Dedifferentiated amniotic fluid mesenchymal stem cell (primary cell): ENCODE data around the gene SUN2.

Experiments
- DNase-seq: peaks from one replicate; pipeline ENCODE4 v3.0.0-alpha.2; 2016; ENCODE audit errors: extremely low spot score

Gene SUN2

GRCh38 chr22:38753948-38754750 lies 1.6 kb downstream of the SUN2 start:
- DNase-seq = no peak

DNA sequence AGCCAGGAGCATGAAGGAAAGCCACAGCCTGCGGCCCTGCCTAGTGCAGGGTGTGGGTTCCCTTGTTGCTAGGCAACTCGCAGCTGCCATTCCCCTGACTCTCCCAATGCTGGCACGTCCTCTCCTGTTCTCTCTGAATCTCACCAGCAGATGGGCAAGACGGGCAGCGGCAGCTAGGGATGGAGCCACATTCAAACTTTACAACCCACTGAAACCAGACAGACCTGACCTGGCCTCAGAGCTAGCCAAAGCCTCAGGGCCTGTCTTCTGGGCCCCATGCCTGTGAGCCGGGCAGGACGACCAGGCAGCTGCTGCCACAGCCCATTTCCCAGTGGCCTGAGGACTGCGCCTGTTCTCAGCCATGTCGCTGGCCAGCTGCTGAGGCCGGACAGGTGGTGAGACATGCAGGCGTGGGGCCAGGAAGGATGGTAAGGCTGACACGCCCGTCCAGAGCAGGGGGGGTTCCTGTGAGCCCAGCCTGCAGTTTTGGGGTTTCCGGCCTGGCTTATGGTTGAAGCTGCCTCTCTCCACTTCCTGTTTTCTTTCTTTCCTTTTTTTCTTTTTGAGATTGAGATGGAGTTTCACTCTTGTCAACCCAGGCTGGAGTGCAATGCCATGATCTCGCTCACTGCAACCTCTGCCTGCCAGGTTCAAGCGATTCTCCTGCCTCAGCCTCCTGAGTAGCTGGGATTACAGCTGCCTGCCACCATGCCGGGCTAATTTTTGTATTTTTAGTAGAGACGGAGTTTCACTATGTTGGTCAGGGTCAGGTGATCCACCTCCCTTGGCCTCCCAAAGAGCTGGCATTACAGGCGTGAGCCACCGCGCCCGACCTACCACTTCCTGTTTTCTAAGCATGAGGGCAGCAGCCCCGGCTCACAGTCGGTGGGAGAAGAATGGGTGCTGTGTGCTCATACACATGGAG lies 4.1 kb downstream of the SUN2 start:
- DNase-seq = no peak

- DNase-seq = no peak
Measured at GRCh38 chr22:38751066-38751421, 4.8 kb downstream of the SUN2 start.

DNA sequence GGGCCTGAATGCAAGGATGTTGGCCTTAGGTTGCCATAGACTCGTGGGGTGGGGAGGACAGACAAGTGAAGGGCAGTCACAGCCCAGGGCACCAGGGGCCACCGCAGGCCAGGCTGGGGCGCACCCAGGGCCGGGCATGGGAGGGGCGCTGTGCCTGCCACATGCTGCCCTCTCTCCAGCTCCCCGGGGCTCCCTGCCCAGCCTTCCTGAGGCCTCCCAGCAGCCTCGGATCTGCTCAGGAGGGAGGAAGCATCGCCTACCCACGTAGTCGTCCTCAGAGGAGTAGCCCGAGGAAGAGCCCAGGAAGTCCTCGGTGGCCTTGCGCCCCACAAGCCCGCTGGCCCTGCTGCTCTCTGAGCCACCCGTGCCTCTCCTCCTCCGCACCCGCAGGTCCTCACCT lies 5.2 kb downstream of the SUN2 start:
- DNase-seq = no peak

DNA sequence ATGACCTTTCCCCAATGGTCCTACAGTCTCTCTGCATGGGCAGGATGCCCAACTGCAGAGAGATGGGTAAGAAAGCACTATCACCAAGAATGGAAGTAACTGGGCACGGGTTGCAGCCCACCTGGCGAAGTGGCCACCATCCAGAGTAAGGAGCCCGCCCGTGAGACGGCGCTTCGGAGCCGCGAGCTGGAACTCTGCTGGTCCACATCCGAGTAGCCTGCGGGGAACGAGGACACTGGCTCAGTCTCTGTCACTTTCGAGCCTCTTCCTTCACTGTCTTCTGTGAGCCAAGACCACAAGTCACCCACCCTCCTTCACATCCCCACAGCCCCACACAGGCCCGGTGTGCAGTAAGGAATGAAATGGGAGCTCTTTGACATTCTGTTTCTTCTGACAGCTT lies 5.7 kb downstream of the SUN2 start:
- no peak for DNase-seq

DNA sequence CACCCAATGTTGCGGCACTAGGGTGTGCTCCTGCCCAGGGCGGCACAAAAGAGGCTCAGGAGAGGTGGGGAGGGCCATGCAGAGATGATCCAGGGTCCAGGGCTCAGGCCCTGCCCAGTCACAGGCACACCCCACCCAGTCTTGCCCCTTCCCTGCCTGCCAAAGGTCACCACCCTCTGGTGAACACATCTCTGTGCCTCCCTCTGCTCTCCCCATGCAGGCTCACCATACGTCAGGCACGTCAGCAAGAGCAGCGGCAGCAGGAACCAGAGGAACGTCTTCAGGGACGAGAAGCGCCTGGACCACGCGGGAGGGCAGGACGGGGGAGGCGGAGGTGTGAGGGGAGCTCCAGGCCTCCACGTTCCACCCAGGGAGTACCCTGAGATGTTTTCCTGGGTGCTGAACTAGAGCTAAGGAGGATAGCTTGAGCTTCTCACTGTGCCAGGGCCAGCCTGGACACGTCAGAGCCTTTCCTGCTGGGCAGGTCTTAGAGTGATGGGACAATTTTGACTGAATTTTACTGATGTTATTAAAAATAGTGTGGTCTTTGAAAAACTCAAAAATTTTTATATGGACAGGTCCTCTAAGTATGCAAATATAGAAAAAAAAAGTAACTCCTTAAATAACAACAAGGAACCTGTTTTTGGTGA lies 7.2 kb downstream of the SUN2 start:
- DNase-seq = no peak

DNA sequence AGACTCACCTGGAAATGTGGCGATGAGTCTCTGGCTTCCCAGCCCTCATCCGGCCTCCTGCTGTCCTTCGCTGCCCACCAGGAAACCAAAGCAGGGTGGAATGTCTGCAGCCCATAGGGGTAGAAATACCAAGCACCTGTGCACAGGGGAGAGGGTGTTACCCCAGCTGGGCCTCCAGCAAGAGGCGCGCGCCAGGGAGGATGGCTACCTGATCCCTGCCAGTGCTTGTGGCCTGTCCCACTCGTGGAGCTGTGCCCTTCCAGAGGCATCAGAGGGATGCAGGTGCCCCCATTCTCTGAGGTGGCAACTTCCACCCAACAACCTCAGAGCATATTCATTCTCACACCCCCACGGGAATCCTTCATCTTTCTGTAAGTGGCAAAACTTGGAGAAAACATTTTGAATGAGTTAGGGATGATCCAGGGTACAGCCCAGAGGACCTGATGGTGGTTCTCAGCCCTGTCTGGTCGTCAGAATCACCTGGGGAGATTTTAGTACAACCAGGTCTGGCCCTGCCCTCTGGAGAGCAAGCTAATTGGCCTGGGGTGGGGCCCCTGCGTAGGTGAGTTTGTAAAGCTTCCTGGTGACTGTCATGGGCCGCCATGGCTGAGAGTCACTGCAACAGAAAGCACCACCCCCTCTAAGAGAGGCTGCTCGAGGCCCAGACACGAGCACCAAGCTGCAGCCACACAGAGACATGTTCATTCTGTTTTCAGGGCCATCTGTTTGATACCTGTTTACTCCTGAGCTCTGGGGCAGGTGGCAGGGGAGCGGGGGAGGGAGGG lies 9.9 kb downstream of the SUN2 start:
- DNase-seq = no peak

DNA sequence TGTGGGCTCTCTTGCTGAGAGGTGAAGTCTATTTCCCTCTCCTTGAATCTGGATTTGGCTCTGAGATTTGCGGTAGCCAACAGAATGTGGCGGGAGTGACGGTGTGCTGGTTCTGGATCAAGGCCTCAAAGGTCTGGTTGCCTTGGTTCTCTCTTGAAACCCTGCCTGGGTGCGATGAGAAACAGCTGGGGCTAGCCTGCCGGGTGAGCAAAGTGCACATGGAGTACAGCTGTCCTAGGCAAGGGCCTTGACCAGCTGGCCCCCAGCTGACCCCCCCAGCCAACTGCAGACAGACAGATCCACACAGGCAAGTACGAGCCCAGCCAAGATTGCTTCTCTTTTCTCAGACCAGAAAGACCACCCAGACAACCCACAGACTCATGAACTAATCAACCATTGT lies 10.8 kb downstream of the SUN2 start:
- DNase-seq = no peak

GRCh38 chr22:38742176-38742942 lies 13.4 kb downstream of the SUN2 start:
- DNase-seq = no peak

GRCh38 chr22:38741576-38741975 lies 14.2 kb downstream of the SUN2 start:
- no peak for DNase-seq

- no peak for DNase-seq
Measured at GRCh38 chr22:38741166-38741565, 14.6 kb downstream of the SUN2 start.

- DNase-seq = no peak
Measured at GRCh38 chr22:38740754-38741153, 15.0 kb downstream of the SUN2 start.

- no peak for DNase-seq
Measured at GRCh38 chr22:38740116-38740723, 15.6 kb downstream of the SUN2 start.

DNA sequence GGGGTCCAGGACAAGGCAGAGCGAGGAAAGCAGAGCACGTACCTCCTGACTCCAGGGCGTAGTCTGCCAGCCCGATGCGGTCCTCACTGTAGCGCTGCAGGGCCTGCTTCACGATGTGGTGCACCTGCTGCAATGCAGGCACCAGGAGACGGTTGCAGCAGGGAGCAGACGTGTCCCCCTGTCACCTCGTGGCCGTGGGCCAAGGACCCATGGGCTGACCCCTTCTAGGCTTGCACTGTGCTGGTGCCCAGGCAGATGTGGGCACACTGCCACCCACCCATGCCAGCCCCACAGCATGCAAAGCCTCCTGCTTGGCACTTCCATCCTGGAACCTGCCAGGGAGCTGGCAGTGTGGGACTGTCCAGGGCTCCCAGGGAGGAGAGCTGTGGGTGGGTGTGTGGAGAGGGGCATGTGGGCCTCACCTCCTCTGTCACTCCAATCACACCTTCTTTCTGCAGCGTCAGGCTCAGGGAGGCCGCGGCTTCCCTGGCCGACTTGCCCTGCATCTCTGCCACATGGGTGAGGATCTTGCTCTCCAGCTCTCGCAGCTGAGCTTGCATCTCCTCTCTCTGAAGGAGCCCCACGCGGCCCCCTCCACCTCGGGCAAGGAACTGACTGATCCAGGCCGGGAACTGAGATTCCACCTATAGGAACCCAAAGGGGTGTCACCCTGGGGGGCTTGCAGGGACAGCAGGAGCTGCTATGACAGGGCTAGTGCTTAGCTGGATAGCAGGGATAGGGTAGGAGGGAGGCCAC lies 16.3 kb downstream of the SUN2 start:
- DNase-seq = no peak

DNA sequence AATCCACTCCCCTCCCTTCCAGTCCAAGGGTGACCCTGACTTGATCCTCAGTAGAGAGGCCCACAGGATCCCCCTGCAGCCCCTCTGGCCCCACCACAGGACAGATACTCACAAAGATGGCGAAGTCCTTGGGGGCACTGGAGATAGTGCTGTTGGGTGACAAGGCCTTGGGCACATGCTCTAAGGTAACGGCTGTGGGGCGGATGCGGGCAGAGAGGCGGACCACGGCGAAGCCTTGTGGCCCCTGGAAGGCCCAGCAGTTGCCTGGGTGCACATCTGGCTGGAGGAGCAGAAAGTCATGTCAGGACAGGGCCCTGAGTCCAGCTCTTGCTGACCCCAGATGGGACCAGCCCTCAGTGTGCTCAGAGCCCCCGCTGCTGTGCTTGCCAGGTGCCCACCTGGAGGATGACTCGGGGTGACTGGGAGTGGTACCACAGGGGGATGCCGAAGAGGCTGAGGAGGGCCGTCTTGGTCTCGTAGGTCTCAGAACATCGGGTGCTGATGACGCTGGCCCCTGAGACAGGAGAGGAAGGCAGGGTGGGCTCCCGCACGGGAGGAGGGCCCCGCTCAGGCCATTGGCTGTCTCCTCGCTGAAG lies 17.2 kb downstream of the SUN2 start:
- no peak for DNase-seq

GRCh38 chr22:38737302-38738060 lies 18.3 kb downstream of the SUN2 start:
- DNase-seq = no peak

DNA sequence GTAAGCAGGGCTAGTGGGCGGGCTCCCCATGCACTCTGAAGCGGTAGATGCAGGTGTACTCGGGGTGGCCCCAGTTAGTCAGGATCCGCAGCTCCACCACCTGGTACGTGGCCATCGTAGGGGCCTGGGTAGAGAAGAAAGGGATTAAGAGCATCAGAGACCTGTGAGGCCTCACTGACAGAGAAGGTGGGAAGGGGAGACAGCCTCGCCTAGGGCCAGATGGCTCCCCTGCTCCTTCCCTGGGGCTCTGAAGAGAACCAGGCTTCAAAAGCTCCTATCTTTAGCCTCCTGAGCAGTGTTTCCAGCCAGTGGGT lies 19.6 kb downstream of the SUN2 start:
- no peak for DNase-seq

DNA sequence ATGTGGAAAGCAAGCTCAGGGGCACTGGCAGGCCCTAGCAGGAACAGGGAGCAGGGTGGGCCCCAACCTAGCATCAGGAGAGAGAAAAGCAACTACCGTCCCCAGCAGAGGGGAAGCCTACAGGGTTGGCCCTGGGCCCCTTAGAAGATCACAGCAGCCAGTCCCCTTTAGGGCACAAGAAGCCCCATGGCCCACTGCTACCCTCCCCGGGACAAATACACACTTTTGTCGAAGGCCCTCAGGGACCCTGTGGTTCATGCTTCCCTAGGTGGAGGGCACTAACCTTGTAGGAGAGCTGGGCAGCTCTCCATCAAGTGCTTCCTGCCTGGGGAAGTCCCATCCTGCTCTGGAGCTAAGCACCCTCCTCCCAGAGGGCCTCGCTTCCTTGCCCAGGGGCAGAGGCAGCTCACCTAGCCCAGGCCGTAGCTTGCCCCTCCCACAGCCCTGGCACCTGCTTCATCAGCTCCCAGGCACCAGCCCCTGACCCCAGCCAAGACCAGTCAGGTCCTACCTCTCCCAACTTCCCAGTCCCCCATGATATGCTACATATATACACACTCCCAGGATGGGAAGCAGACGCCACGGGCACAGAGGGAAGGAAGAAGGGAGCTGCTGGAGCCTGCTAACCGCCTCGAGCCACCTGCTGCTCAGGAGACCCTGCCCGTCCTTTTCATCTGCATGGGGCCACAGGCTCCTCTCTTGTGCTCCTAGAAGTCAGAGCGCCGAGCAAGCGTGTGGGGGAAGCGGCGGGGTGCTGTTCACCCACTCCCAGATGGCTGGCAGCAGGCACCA lies 20.1 kb downstream of the SUN2 start:
- no peak for DNase-seq
